GM19240 (cell line): ENCODE measurements around the gene RALGAPA1.
"Not testable (repeated sequence)": the region's sequence is repeated elsewhere in the genome, so short reads cannot be mapped to it uniquely, and the experiment has no call there.

Source experiments
- DNase-seq: peaks from one replicate; pipeline ENCODE4 v3.0.0; 2011; ENCODE audit warnings: low spot score; ENCODE audit not compliant: insufficient read length

Gene RALGAPA1

GRCh38 chr14:35701531-35701930 is 107.6 kb downstream of the RALGAPA1 start:
- no peak for DNase-seq

GRCh38 chr14:35699791-35700444 is 109.2 kb downstream of the RALGAPA1 start:
- DNase-seq: no peak

GRCh38 chr14:35696575-35696974 is 112.5 kb downstream of the RALGAPA1 start:
- no peak for DNase-seq

DNA sequence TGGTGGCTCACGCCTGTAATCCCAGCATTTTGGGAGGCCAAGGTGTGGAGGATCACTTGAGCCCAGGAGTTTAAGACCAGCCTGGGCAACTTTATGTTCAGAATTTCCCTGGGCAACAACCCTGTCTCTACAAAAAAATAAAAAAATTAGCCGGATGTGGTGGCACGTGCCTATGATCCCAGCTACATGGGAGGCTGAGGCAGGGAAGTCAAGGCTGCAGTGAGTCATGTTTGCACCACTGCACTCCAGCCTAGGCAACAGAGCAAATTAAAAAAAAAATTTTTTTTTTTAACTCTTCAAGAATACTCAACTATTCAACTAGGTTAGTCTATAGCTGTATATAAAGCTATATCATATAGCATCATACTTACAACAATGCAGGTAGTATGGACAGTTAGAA is 113.0 kb downstream of the RALGAPA1 start:
- no peak for DNase-seq

DNA sequence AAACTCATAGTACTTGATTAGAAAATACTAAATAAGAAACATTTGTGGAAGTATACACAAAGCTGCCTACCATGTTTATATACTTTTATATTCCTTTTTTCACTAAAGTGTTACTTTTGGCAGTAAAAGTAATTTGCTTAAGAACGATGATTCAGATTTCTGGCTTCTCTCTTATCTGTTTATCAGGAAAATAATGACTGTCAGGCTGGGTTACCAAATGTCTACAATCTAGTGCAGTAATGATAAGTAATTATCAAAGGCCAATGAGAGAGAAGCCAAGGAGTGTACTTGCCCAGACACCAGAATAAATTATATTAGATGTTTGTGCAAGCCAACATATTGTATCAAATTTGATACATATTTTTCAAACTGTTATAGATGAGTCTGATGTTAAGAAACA is 113.4 kb downstream of the RALGAPA1 start:
- DNase-seq: no peak

DNA sequence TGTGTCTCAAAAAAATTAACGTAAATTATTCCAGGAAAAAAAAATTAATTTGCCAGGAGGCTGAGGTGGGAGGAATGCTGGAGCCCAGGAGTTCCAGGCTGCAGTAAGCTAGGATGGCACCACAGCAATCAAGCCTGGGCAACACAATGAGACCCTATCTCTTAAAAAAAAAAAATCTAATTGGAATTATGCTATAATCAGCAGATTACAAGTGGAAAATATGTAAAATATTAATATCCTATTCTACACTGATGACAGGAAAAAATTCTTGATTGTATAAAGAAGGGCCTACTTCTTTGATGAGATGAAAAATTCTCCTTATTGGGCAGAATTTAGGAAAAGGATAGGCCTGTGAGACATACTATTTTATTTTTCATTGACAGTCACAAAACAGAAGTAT is 114.0 kb downstream of the RALGAPA1 start:
- DNase-seq: no peak

- DNase-seq: no peak
Measured at GRCh38 chr14:35689000-35689460, 120.1 kb downstream of the RALGAPA1 start.

- no peak for DNase-seq
Measured at GRCh38 chr14:35688126-35688826, 120.8 kb downstream of the RALGAPA1 start.

GRCh38 chr14:35687335-35687939 is 121.7 kb downstream of the RALGAPA1 start:
- no peak for DNase-seq

DNA sequence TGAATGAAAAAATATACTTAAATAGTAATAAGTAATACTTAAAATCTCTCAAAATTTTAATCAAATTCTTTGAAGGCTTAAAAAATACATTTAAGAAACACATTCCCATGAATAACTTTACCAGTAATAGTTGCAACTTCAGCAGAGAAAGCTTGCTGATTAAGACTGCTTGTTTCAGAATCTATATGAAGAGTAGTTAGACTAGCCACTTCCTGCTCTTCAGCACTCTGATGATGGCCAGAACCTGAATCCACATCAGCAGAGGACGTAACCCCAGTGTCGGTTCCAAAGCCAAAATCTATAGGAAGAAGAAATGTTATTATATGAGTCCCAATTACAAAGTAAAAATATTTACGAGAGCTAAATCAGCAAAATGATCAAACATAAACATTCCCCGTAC is 125.4 kb downstream of the RALGAPA1 start:
- not testable (repeated sequence) for DNase-seq

- no peak for DNase-seq
Measured at GRCh38 chr14:35682802-35683201, 126.3 kb downstream of the RALGAPA1 start.

GRCh38 chr14:35678403-35679028 is 130.6 kb downstream of the RALGAPA1 start:
- no peak for DNase-seq

GRCh38 chr14:35669782-35670181 is 139.3 kb downstream of the RALGAPA1 start:
- DNase-seq: no peak

DNA sequence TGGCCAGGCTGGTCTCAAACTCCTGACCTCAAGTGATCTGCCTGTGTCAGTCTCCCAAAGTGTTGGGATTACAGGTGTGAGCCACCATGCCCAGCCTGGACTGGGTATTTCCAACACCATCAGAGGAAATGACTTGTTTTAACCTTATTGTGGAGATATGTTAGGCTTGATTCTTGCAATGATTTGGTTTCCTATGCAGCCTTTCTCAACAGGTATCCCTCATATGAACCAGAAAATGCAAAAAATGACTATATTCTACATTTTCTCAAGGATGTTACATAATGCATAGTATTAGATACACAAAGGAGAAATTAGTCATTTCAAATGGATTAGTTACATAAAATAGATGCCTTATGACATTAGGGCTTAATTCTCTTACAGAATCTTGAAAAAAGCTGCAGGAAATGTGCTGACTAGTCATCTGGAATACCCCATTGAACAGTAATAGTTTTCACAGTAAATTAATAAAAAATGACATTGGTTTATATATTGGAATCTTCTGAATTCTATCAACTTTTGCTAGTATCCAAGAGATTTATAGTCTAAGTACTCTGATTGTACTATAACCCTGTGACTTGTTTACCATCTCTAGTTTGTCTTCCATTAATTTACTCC is 142.6 kb downstream of the RALGAPA1 start:
- DNase-seq: no peak

- DNase-seq: no peak
Measured at GRCh38 chr14:35661875-35662274, 147.2 kb downstream of the RALGAPA1 start.

- DNase-seq: no peak
Measured at GRCh38 chr14:35653045-35653444, 156.1 kb downstream of the RALGAPA1 start.

DNA sequence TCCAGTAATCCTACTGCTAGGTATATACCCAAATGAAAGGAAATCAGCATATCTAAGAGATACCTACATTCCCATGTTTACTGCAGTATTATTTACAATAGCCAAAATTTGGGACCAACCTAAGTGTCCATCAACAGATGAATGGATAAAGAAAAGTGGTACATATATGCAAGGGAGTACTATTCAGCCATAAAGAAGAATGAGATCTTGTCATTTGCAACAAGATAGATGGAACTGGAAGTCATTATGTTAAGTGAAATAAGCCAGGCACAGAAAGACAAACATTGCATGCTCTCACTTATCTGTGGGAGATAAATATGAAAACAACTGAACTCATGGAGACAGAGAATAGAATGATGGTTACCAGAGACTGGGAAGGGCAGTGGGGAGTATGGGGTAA is 165.6 kb downstream of the RALGAPA1 start:
- no peak for DNase-seq

DNA sequence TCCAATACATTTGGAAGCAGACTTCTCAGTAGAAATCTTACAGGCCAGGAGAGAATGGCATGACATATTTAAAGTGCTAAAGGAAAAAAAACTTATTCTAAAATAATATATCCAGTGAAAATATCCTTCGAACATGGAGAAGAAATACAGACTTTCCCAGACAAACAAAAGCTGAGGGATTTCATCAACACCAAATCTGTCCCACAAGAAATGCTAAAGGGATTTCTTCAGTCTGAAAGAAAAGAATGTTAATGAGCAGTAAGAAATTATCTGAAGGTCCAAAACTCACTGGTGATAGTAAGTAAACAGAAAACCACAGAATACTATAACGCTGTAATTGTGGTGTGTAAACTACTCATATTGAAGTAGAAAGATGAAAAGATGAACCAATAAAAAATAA is 171.2 kb downstream of the RALGAPA1 start:
- DNase-seq: no peak

DNA sequence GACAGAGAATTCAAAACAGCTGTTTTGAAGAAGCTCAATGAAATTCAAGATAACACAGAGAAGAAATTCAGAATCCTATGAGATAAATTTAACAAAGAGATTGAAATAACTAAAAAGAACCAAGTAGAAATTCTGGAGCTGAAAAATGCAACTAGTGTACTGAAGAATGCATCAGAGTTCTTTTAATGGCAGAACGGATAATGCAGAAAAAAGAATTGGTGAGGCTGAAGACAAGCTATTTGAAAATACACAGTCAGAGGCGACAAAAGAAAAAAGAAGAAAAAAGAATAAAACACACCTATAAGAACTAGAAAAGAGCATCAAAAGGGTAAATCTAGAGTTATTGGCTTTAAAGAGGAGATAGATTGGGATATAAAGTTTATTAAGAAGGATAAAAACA is 171.8 kb downstream of the RALGAPA1 start:
- DNase-seq: no peak

- no peak for DNase-seq
Measured at GRCh38 chr14:35632676-35633075, 176.4 kb downstream of the RALGAPA1 start.

GRCh38 chr14:35632271-35632670 is 176.8 kb downstream of the RALGAPA1 start:
- DNase-seq: no peak
